ENCODE data around the gene CNOT2.
"Not testable (repeated sequence)": the region's sequence is repeated elsewhere in the genome, so short reads cannot be mapped to it uniquely, and the experiment has no call there.

The CNOT2 gene

DNA sequence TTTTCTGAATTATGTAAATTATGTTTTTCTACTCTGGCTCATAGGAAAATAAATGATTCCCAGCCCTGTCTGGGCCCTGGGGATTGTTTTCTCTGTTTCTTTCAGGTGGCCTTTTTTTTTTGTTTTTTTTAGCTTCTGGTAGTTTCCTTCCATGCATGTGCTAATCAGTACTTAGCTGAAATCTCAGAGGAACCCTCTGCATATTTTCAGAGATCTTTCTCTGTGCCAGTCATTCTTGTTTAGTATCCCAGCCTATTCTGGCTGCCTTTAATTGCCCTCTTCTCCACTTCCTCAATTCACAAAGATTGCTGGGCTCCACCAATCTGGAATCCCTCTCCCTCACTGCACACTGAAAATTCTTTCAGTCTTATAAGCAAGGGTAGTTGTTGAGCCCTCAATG lies 46.9 kb downstream of the CNOT2 start:
- Mint-ChIP-seq H3K36me3 (ENCODE audit: low read depth) (peaks cover 87% of the 10 kb centered on the region), H3K4me1 (peaks cover 20% of the 10 kb centered on the region), H3K27ac (peak overlapping the region; percentile 58), H3K27me3 (ENCODE audit: low read depth, poor library complexity) (no peaks in the 10 kb centered on the region), H3K9me3 (peaks cover 4% of the 10 kb centered on the region), H3K4me3 (no peak overlapping the region)
- DNase-seq, result no peak
- TF ChIP-seq, protein P1, sequence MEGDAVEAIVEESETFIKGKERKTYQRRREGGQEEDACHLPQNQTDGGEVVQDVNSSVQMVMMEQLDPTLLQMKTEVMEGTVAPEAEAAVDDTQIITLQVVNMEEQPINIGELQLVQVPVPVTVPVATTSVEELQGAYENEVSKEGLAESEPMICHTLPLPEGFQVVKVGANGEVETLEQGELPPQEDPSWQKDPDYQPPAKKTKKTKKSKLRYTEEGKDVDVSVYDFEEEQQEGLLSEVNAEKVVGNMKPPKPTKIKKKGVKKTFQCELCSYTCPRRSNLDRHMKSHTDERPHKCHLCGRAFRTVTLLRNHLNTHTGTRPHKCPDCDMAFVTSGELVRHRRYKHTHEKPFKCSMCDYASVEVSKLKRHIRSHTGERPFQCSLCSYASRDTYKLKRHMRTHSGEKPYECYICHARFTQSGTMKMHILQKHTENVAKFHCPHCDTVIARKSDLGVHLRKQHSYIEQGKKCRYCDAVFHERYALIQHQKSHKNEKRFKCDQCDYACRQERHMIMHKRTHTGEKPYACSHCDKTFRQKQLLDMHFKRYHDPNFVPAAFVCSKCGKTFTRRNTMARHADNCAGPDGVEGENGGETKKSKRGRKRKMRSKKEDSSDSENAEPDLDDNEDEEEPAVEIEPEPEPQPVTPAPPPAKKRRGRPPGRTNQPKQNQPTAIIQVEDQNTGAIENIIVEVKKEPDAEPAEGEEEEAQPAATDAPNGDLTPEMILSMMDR (IDR thresholded peaks at IDR 0.05), result no peak

DNA sequence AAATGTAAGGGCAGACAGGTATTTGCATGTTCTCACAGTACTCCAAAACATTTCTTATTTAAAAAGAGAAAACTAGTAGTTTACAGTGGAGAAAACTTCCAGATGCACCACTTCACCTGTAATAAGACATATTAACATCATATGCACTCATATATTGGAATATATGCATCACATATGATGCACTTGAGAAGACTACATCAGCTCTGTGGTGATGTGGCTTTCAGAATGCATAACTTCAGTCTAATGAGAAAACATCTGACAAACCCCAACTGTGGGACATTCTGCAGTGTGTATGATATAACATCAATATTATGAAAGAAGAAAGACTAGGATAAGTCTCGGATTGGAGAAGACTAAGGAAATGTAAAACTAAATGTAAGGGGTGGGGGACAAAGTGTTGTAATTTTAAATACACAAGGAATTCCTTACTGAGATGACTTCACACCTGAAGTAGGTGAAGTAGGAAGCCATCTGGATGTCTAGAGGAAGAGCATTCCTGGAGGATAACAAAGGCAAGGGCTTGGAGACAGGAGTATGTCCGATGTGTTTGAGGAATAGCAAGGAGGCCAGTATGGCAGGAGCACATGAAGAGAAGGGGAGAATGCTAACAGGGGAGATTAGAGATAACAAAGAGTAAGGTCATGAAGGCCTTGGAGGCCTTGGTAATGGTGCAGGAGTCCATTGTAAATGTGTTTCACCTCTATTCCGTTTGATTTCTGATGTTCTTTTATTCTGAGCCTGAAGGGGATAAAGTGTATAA lies 49.0 kb downstream of the CNOT2 start:
- TF ChIP-seq, protein P1 (IDR thresholded peaks at IDR 0.05), result no peak
- Mint-ChIP-seq H3K4me3 (no peak overlapping the region), H3K27me3 (ENCODE audit: low read depth, poor library complexity) (no peaks in the 10 kb centered on the region), H3K36me3 (ENCODE audit: low read depth) (peaks cover 84% of the 10 kb centered on the region), H3K9me3 (peaks cover 4% of the 10 kb centered on the region), H3K4me1 (peaks cover 20% of the 10 kb centered on the region), H3K27ac (no peak overlapping the region)
- no peak for DNase-seq

DNA sequence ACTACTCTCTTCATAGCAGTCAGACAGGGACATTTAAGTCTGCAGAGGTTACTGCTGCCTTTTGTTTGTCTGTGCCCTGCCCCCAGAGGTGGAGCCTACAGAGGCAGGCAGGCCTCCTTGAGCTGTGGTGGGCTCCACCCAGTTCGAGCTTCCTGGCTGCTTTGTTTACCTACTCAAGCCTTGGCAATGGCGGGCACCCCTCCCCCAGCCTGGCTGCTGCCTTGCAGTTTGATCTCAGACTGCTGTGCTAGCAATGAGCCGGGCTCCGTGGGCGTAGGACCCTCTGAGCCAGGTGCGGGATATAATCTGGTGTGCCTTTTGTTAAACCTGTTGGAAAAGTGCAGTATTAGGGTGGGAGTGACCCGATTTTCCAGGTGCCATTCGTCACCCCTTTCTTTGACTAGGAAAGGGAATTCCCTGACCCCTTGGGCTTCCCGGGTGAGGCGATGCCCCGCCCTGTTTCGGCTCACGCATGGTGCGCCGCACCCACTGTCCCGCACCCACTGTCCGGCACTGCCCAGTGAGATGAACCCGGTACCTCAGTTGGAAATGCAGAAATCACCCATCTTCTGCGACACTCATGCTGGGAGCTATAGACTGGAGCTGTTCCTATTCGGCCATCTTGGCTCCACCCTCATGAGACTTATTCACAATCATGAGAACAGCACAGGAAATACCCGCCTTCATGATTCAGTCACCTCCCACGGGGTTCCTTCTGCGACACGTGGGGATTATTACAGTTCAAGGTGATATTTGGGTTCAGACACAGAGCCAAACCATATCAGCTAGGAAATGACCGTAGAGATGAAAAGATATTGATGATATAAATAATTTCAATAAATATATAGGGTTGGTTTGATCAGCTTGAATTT lies 61.7 kb downstream of the CNOT2 start:
- not testable (repeated sequence) for H3K4me3 Mint-ChIP-seq; H3K27me3 Mint-ChIP-seq (ENCODE audit: low read depth, poor library complexity); H3K27ac Mint-ChIP-seq; H3K4me1 Mint-ChIP-seq; DNase-seq
- Mint-ChIP-seq H3K36me3 (ENCODE audit: low read depth) (peaks cover 79% of the 10 kb centered on the region), H3K9me3 (peaks cover 53% of the 10 kb centered on the region)

- TF ChIP-seq, protein P1 (IDR thresholded peaks at IDR 0.05), result no peak
- no peak for DNase-seq
- Mint-ChIP-seq H3K36me3 (ENCODE audit: low read depth) (peaks cover 71% of the 10 kb centered on the region), H3K27me3 (ENCODE audit: low read depth, poor library complexity) (no peaks in the 10 kb centered on the region), H3K4me3 (no peak overlapping the region), H3K9me3 (peaks cover 46% of the 10 kb centered on the region), H3K4me1 (no peaks in the 10 kb centered on the region), H3K27ac (no peak overlapping the region)
These were observed 62.6 kb downstream of the CNOT2 start for GRCh38 chr12:70305794-70306193.

DNA sequence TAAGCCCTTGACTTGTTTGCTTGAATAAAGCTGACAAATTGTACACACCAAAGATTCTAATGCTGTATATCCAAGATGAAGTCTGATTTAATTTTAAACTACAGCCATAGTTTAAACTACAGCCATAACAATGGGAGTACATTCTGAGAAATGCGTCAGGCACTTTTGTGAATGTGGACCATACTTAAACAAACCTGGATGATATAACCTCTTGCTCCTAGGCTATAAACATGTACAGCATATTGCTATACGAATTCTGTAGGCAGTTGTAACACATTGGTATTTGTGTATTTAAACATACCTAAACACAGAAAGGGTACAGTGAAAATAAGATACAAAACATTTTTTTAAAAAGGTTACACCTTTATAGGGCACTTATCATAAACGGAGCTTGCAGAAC lies 63.4 kb downstream of the CNOT2 start:
- TF ChIP-seq, protein P1 (IDR thresholded peaks at IDR 0.05), result no peak
- Mint-ChIP-seq H3K4me1 (no peaks in the 10 kb centered on the region), H3K9me3 (peaks cover 37% of the 10 kb centered on the region), H3K4me3 (no peak overlapping the region), H3K27me3 (ENCODE audit: low read depth, poor library complexity) (no peaks in the 10 kb centered on the region), H3K36me3 (ENCODE audit: low read depth) (peaks cover 67% of the 10 kb centered on the region), H3K27ac (no peak overlapping the region)
- DNase-seq, result no peak

DNA sequence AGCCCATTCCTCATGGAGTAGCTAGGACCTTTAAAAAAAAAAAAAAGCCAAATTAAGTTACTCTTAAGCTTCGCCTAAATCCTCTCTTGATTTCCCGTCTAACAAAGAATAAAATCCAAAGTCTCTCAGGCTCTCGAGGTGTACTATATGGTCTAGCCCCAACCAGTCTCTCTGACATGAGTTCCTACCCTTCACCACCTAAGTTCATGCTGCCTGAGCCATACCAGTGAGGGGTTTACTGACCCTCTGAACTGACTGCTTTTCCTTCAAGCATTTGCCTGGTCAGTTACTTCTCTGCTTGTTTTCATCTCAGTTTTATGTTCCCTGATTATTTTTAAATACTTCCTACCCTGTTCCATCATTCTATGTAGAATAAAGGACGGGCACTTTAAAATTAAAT lies 64.6 kb downstream of the CNOT2 start:
- Mint-ChIP-seq H3K4me1 (no peaks in the 10 kb centered on the region), H3K27me3 (ENCODE audit: low read depth, poor library complexity) (no peaks in the 10 kb centered on the region), H3K27ac (peak overlapping the region; percentile 55), H3K4me3 (no peak overlapping the region), H3K36me3 (ENCODE audit: low read depth) (peaks cover 59% of the 10 kb centered on the region), H3K9me3 (peaks cover 33% of the 10 kb centered on the region)
- TF ChIP-seq, protein P1 (IDR thresholded peaks at IDR 0.05), result no peak
- DNase-seq, result no peak
